Testis (tissue), 3 donors: ENCODE results near the gene ALK. TPM values are rescaled to one million over a fixed set of nuclear protein-coding genes. Genes with fewer than 3 reads are reported as not detected.

Source experiments
- DNase-seq: peaks from one replicate; pipeline ENCODE4 v3.0.0-alpha.2; 2019
- H3K27ac ChIP-seq, 2 donors: fragments of 200-600 bp; sonication (generic); one replicate each; pipeline ENCODE4 v1.5.1; 2019
- H3K27me3 ChIP-seq: fragments of 200-600 bp; sonication (generic); one replicate; pipeline ENCODE4 v1.5.1; 2019
- H3K36me3 ChIP-seq: fragments of 200-600 bp; sonication (generic); one replicate; pipeline ENCODE4 v1.5.1; 2017; ENCODE audit warnings: low read depth; ENCODE audit errors: missing control alignments
- H3K4me1 ChIP-seq: fragments of 200-600 bp; sonication (generic); one replicate; pipeline ENCODE4 v1.5.1; 2019
- H3K4me3 ChIP-seq, 2 donors: fragments of 200-600 bp; sonication (generic); one replicate each; pipeline ENCODE4 v1.5.1; 2017 to 2019
- H3K9me3 ChIP-seq: fragments of 200-600 bp; sonication (generic); one replicate; pipeline ENCODE4 v1.5.1; 2017
- CTCF ChIP-seq, 3 experiments: fragments of 450-650 bp in 2 of 3; fragments of 200-600 bp in 1 of 3; sonication (generic) in 1 of 3; IDR thresholded peaks; one replicate each; pipeline ENCODE4 v1.5.1; 2016 to 2019; ENCODE audit warnings: antibody characterized with exemption in 3 of 3, mild to moderate bottlenecking in 2 of 3, moderate library complexity in 1 of 3
- POLR2A ChIP-seq: fragments of 450-650 bp; IDR thresholded peaks from one replicate; pipeline ENCODE4 v1.6.1; 2017; ENCODE audit warnings: antibody characterized with exemption, mild to moderate bottlenecking, moderate library complexity
- WGBS, 2 donors: methylation state at CpG; one replicate each; pipeline ENCODE4 v1.1.5; 2018; 5-methylcytosine and 5-hydroxymethylcytosine counted together
- intact Hi-C: fragments of 100-400 bp; cut with DNase I; formaldehyde crosslinking; loops from one replicate; pipeline ENCODE4 v1.15.1; 2023; ENCODE audit warnings: low total_unique reads
- polyA plus RNA-seq: library from polyadenylated mRNA; stranded (reverse); fragments of 350-450 nt; fragmentation: Illumina TruSeq; extraction: RNeasy Lipid Tissue Mini Kit (QIAGEN cat#74804); gene quantifications from one replicate; pipeline ENCODE4 v1.2.3, GENCODE V29; 2014; ENCODE audit warnings: low read depth, low replicate concordance; ENCODE audit not compliant: insufficient read depth
- total RNA-seq, 2 donors: library from RNA; depleted of rRNA; stranded (reverse); fragments of >200 nt; gene quantifications; one replicate each; pipeline ENCODE4 v1.2.3, GENCODE V29; 2016

Gene ALK
- total and polyA plus RNA-seq, 3 donors from 2014 or later, result 2.1 to 3.8 (median 3.8) TPM

- Histone ChIP-seq H3K4me1 (no peaks in the 10 kb centered on the region), H3K27me3 (no peaks in the 10 kb centered on the region), H3K36me3 (no peaks in the 10 kb centered on the region), H3K9me3 (no peaks in the 10 kb centered on the region), H3K4me3 (no peak overlapping the region), H3K27ac (no peak overlapping the region)
- TF ChIP-seq POLR2A (no peak), CTCF (IDR thresholded peaks at IDR 0.05) (no peak)
- DNase-seq, result no peak
- intact Hi-C loops, result no loop called here
- WGBS, 2 donors, result 51 to 59% methylated on average over 10 of the region's 10 CpGs
These were observed 584.8 kb downstream of the ALK start for GRCh38 chr2:29336341-29337241.

GRCh38 chr2:29335396-29335795 lies 586.0 kb downstream of the ALK start:
- Histone ChIP-seq H3K4me1 (no peaks in the 10 kb centered on the region), H3K27me3 (no peaks in the 10 kb centered on the region), H3K27ac (no peak overlapping the region), H3K36me3 (no peaks in the 10 kb centered on the region), H3K4me3 (no peak overlapping the region), H3K9me3 (no peaks in the 10 kb centered on the region)
- TF ChIP-seq CTCF (IDR thresholded peaks at IDR 0.05) (no peak), POLR2A (no peak)
- no peak for DNase-seq
- intact Hi-C loops, result no loop called here
- 90 to 96% methylated on average over 5 of the region's 5 CpGs for WGBS, 2 donors

- H3K4me1 ChIP-seq, result no peaks in the 10 kb centered on the region
- no peaks in the 10 kb centered on the region for H3K9me3 ChIP-seq
- H3K4me3 ChIP-seq, result no peak overlapping the region
- H3K27me3 ChIP-seq, result no peaks in the 10 kb centered on the region
- DNase-seq, result no peak
- no peak overlapping the region for H3K27ac ChIP-seq
- no peaks in the 10 kb centered on the region for H3K36me3 ChIP-seq
- intact Hi-C loops, result no loop called here
- TF ChIP-seq CTCF (IDR thresholded peaks at IDR 0.05), result no peak
- TF ChIP-seq POLR2A, result no peak
- WGBS, 2 donors, result 62 to 69% methylated on average over 10 of the region's 10 CpGs
These were observed 586.7 kb downstream of the ALK start for GRCh38 chr2:29334706-29335105.

- Histone ChIP-seq H3K27ac (no peak overlapping the region), H3K36me3 (no peaks in the 10 kb centered on the region), H3K27me3 (no peaks in the 10 kb centered on the region), H3K9me3 (no peaks in the 10 kb centered on the region), H3K4me1 (no peaks in the 10 kb centered on the region), H3K4me3 (no peak overlapping the region)
- no peak for DNase-seq
- TF ChIP-seq CTCF (IDR thresholded peaks at IDR 0.05) (no peak), POLR2A (no peak)
- 89 to 93% methylated on average over 2 of the region's 2 CpGs for WGBS, 2 donors
- intact Hi-C loops, result no loop called here
These were observed 588.8 kb downstream of the ALK start for GRCh38 chr2:29332540-29332939.

- intact Hi-C loops, result no loop called here
- WGBS, 2 donors, result 90 to 100% methylated on average over 1 to 3 of the region's 3 CpGs
These were observed 591.5 kb downstream of the ALK start for GRCh38 chr2:29329899-29330298.

More at GRCh38 chr2:29329899-29330298, 591.5 kb downstream of the ALK start:
- no peaks in the 10 kb centered on the region for H3K4me1 ChIP-seq
- no peak overlapping the region for H3K27ac ChIP-seq
- TF ChIP-seq POLR2A, result no peak
- TF ChIP-seq CTCF (IDR thresholded peaks at IDR 0.05), result no peak
- no peaks in the 10 kb centered on the region for H3K36me3 ChIP-seq
- no peak overlapping the region for H3K4me3 ChIP-seq
- no peaks in the 10 kb centered on the region for H3K27me3 ChIP-seq
- no peak for DNase-seq
- no peaks in the 10 kb centered on the region for H3K9me3 ChIP-seq
